D721Med (cell line): ENCODE results near the gene ARF5.

Source experiments
- DNase-seq: peaks from one replicate; pipeline ENCODE4 v3.0.0; 2011; ENCODE audit warnings: low spot score; ENCODE audit not compliant: insufficient read length
- FAIRE-seq: peaks from 2 replicates; lab custom pipeline; 2011; peaks lifted over from hg19 to GRCh38; lab: Jason Lieb, UNC
- TF ChIP-seq, protein P1 (sequence below): IDR thresholded peaks from 2 replicates; pipeline ENCODE4 v1.5.1; 2012; ENCODE audit warnings: mild to moderate bottlenecking, control low read depth; ENCODE audit not compliant: insufficient read depth; ENCODE audit errors: missing control alignments

The ARF5 gene

GRCh38 chr7:127598318-127598717 lies 10.1 kb downstream of the ARF5 start:
- TF ChIP-seq, protein P1, sequence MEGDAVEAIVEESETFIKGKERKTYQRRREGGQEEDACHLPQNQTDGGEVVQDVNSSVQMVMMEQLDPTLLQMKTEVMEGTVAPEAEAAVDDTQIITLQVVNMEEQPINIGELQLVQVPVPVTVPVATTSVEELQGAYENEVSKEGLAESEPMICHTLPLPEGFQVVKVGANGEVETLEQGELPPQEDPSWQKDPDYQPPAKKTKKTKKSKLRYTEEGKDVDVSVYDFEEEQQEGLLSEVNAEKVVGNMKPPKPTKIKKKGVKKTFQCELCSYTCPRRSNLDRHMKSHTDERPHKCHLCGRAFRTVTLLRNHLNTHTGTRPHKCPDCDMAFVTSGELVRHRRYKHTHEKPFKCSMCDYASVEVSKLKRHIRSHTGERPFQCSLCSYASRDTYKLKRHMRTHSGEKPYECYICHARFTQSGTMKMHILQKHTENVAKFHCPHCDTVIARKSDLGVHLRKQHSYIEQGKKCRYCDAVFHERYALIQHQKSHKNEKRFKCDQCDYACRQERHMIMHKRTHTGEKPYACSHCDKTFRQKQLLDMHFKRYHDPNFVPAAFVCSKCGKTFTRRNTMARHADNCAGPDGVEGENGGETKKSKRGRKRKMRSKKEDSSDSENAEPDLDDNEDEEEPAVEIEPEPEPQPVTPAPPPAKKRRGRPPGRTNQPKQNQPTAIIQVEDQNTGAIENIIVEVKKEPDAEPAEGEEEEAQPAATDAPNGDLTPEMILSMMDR = peak; percentile 47
- FAIRE-seq = no peak
- DNase-seq = no peak

DNA sequence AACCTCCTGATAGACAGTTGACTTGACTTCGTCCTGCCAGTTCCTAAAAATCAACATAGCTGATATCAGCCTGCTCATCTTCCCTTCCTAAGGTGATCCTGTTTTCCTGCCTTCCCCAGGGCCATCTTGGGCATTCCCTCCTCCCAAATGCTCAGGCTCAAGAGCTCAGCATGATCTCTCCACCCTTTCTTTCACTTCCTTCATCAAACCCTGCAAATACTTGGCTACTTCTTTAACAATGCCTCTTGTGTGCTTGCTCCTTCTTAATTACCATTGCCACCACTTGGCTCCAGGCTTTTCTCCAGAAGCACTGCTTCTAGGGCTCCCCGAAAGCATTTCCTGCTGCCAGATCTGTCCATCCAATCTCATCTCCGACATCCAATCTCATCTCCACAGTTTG lies 12.7 kb downstream of the ARF5 start:
- TF ChIP-seq, protein P1 = no peak
- DNase-seq (no peak), FAIRE-seq (no peak)

DNA sequence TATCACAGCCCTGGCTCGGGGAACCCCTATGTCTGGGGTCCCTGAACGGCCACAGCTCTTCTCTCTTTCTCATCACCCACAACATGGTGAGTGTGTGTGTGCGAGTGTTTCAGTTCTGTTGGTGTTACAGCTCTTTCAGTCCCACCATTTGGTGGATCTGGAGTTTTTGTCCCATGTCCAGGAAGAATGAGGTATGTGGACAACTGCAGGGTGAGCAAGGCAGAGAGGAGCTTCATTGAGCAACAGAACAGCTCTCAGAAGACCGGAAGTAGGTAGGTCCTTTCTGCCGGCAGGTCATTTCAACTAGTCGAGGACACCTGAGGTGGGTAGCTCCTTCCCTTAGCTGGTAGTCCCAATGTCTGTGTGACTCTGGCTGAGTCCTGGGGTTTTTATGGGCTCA lies 20.2 kb downstream of the ARF5 start:
- no peak for DNase-seq
- FAIRE-seq = no peak
- TF ChIP-seq, protein P1 = no peak

DNA sequence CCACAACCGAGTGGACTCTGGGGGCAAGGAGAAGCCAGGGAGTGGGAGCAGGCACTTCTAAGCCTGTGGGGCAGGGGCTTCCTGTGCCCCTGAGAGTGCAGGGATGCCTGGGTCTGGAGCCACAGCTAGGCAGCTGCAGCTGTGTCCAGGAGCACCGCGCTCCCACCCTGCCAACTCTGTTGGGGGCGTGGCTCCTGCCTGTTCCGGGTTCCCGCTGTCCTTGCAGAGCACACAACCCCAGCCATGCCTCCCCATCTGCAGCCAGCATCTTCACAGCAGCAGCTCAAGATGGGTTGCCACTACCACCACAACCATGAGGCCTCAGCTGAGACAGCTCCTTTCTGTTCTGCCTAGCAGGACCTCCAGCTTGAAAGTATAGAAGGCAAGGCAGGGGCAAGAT lies 21.1 kb downstream of the ARF5 start:
- TF ChIP-seq, protein P1 = no peak
- FAIRE-seq (no peak), DNase-seq (no peak)

GRCh38 chr7:127612263-127612662 lies 24.1 kb downstream of the ARF5 start:
- TF ChIP-seq, protein P1 = no peak
- FAIRE-seq (no peak), DNase-seq (no peak)

- FAIRE-seq (no peak), DNase-seq (no peak)
- TF ChIP-seq, protein P1 = no peak
Observed at GRCh38 chr7:127616724-127617123, 28.5 kb downstream of the ARF5 start.

GRCh38 chr7:127618042-127618441 lies 29.8 kb downstream of the ARF5 start, which contains the start of gene PAX4:
Gene PAX4, minus strand, starts transcription at chr7:127618142. Its CDS starts 2,214 bp downstream, at chr7:127615928.
- FAIRE-seq (no peak), DNase-seq (no peak)
- TF ChIP-seq, protein P1 = no peak
